RWPE2 (cell line): Measurements from ENCODE around the gene H2BW2.

Experiments used
- ATAC-seq: fragments of 200-7000 bp; cut with Tn5 transposase; 3 replicates; pipeline ENCODE4 v1.9.1; 2021; ENCODE audit warnings: low read depth
- DNase-seq: peaks from one replicate; pipeline ENCODE4 v3.0.0-alpha.2; 2020; ENCODE audit warnings: low spot score
- H3K27ac ChIP-seq: fragments of 450-650 bp; 2 replicates; pipeline ENCODE4 v1.5.1; 2017; ENCODE audit warnings: mild to moderate bottlenecking; ENCODE audit not compliant: poor library complexity, severe bottlenecking
- H3K27me3 ChIP-seq: fragments of 250-450 bp; sonication (Bioruptor Pico); 2 replicates; pipeline ENCODE4 v1.5.1; 2021; ENCODE audit warnings: mild to moderate bottlenecking, moderate library complexity; ENCODE audit not compliant: insufficient read depth, poor library complexity, severe bottlenecking
- H3K36me3 ChIP-seq: fragments of 250-450 bp; sonication (Bioruptor Pico); 2 replicates; pipeline ENCODE4 v1.5.1; 2020; ENCODE audit warnings: low read depth, mild to moderate bottlenecking, moderate library complexity
- H3K4me1 ChIP-seq: fragments of 250-450 bp; sonication (Bioruptor Pico); 2 replicates; pipeline ENCODE4 v1.5.1; 2021; ENCODE audit warnings: mild to moderate bottlenecking, moderate library complexity; ENCODE audit not compliant: insufficient read depth, poor library complexity, severe bottlenecking
- H3K4me3 ChIP-seq: fragments of 250-450 bp; sonication (Bioruptor Pico); 2 replicates; pipeline ENCODE4 v1.5.1; 2021; ENCODE audit warnings: mild to moderate bottlenecking, moderate library complexity; ENCODE audit not compliant: severe bottlenecking
- H3K9me3 ChIP-seq: fragments of 250-450 bp; sonication (Bioruptor Pico); 2 replicates; pipeline ENCODE4 v1.5.1; 2021; ENCODE audit warnings: mild to moderate bottlenecking, moderate library complexity; ENCODE audit not compliant: severe bottlenecking
- TF ChIP-seq, protein P1 (sequence below): fragments of 450-650 bp; IDR thresholded peaks from one replicate; pipeline ENCODE4 v1.5.1; 2017; ENCODE audit warnings: mild to moderate bottlenecking, moderate library complexity; ENCODE audit not compliant: poor library complexity, severe bottlenecking

Gene H2BW2

DNA sequence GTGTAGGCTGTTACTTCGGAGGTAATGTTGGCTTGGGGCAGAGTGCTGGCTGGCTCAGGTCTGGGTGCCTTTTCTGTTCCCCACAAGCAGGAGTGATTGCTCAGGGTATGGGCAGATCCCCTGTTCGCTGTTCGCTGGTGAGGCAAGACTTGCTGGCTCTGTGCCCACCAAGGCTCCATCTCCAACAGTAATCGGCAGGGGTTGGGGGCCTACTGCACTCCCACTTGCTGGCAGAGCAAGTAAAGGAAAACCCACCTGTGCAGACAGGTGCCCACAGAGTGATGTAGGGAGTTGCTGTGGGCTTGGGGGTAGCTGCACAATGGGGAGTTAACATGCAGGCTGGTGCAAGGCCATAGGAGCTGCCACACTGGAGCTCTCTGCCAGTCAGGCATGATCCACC is 44.3 kb downstream of the H2BW2 start:
- no peaks in the 10 kb centered on the region for H3K27me3 ChIP-seq
- no peak overlapping the region for H3K27ac ChIP-seq
- ATAC-seq (no peak), DNase-seq (no peak)
- TF ChIP-seq, protein P1, sequence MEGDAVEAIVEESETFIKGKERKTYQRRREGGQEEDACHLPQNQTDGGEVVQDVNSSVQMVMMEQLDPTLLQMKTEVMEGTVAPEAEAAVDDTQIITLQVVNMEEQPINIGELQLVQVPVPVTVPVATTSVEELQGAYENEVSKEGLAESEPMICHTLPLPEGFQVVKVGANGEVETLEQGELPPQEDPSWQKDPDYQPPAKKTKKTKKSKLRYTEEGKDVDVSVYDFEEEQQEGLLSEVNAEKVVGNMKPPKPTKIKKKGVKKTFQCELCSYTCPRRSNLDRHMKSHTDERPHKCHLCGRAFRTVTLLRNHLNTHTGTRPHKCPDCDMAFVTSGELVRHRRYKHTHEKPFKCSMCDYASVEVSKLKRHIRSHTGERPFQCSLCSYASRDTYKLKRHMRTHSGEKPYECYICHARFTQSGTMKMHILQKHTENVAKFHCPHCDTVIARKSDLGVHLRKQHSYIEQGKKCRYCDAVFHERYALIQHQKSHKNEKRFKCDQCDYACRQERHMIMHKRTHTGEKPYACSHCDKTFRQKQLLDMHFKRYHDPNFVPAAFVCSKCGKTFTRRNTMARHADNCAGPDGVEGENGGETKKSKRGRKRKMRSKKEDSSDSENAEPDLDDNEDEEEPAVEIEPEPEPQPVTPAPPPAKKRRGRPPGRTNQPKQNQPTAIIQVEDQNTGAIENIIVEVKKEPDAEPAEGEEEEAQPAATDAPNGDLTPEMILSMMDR: no peak
- no peaks in the 10 kb centered on the region for H3K36me3 ChIP-seq
- no peak overlapping the region for H3K4me3 ChIP-seq
- no peaks in the 10 kb centered on the region for H3K9me3 ChIP-seq
- H3K4me1 ChIP-seq: no peaks in the 10 kb centered on the region

DNA sequence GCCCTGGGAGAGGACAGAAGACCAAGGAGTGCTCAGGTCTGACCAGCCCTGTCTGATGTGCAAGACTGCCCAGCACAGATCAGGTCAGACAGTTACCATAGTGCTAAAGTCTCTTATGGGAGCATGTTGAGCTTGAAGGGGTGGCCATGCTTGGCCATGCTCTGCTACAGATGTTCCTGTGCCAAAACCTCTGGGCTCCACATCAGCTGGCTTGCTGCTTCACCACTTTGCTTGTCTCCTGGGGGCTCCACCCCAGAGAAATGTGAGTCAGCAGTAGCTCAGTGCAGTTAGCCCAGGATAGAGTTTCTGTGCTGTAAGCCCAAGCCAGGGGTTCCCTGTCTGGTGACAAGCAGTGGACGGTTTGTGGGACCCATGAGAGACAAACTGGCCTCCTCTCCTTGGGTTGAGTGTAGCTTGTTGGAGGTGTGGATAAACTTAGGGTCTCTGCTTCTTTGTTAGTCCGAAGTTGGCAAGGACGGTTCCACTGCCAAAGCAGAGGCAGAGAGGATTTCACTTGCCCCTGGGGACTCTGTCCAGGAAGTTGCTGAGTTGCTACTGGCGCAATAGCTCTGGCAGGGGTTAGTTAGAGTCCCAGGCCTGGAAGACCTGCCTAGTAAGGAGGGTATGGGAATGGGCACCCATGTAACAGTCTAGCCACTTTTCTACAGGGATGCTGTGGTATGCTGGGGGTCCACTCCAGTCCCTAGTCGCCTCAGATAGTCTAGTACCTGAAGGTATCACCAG is 45.0 kb downstream of the H2BW2 start:
- H3K4me1 ChIP-seq: no peaks in the 10 kb centered on the region
- H3K9me3 ChIP-seq: no peaks in the 10 kb centered on the region
- H3K27me3 ChIP-seq: no peaks in the 10 kb centered on the region
- TF ChIP-seq, protein P1: no peak
- H3K36me3 ChIP-seq: no peaks in the 10 kb centered on the region
- ATAC-seq (no peak), DNase-seq (no peak)
- no peak overlapping the region for H3K27ac ChIP-seq
- H3K4me3 ChIP-seq: no peak overlapping the region

DNA sequence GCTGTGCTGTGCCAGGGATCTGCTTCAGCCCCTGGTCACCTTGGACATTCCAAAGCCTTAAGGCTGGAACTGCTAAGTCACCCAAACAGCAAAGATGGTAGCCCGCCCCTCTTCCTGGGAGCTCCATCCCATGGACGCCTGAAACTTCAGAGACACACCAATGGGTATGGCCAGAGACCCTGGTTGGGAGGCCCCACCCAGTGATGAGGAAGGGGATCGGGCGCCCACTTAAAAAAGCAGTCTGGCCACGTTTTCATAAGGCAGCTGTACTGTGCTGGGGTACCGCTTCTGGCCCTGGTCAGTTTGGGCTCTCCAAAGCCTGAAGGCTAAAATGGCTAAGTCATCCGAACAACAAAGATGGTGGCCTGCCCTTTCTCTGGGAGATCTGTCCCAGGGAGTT is 45.7 kb downstream of the H2BW2 start:
- no peak overlapping the region for H3K27ac ChIP-seq
- H3K27me3 ChIP-seq: no peaks in the 10 kb centered on the region
- no peaks in the 10 kb centered on the region for H3K9me3 ChIP-seq
- TF ChIP-seq, protein P1: no peak
- DNase-seq: no peak
- no peak for ATAC-seq
- no peaks in the 10 kb centered on the region for H3K36me3 ChIP-seq
- H3K4me1 ChIP-seq: no peaks in the 10 kb centered on the region
- no peak overlapping the region for H3K4me3 ChIP-seq

DNA sequence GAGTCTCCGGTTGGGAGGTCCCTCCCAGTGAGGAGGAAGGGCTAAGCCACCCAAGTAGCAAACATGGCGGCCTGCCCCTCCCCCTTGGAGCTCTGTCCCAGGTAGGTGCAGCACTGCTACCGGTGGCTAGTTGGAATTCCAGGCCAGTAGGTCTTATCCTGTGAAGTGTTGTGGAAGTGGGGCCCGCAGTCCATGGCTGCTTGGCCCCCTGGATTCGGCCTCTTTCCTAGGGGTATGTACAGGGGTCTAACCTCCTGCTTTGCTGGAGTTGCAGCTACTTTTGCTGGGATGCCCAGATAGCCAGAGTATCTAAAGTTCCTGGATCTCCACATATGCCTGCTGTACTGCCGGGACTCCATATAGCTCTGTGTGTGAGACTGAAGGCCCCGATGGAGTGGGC is 46.2 kb downstream of the H2BW2 start:
- TF ChIP-seq, protein P1: no peak
- no peak for DNase-seq
- no peaks in the 10 kb centered on the region for H3K9me3 ChIP-seq
- H3K27me3 ChIP-seq: no peaks in the 10 kb centered on the region
- ATAC-seq: no peak
- H3K4me3 ChIP-seq: no peak overlapping the region
- H3K27ac ChIP-seq: no peak overlapping the region
- no peaks in the 10 kb centered on the region for H3K36me3 ChIP-seq
- no peaks in the 10 kb centered on the region for H3K4me1 ChIP-seq
